Activated CD8-positive, alpha-beta memory T cell treated with anti-CD3 and anti-CD28 coated beads, Interleukin-2, amount 50 U/mL, for 4 hours (primary cell): ENCODE measurements around the gene TRMT10C.
A peak's percentile ranks its signal among the peaks of the same experiment; 100 is the strongest.
"Not testable (repeated sequence)": the region's sequence is repeated elsewhere in the genome, so short reads cannot be mapped to it uniquely, and the experiment has no call there.

Experiments
- DNase-seq: peaks from one replicate; pipeline ENCODE4 v3.0.0-alpha.2; 2020

The TRMT10C gene

GRCh38 chr3:101561630-101562328 is at the start of gene TRMT10C:
TSS of gene TRMT10C (plus strand) at chr3:101561868. CDS start at chr3:101564782, 2,914 bp downstream.
- peak; percentile 90 for DNase-seq

- no peak for DNase-seq
Observed at GRCh38 chr3:101512396-101512645, 49.3 kb upstream of the TRMT10C start.

- DNase-seq = peak; percentile 67
Observed at GRCh38 chr3:101512646-101513418, 48.8 kb upstream of the TRMT10C start, which contains the start of gene SENP7. TSS of gene SENP7 (minus strand) at chr3:101513212. CDS start at chr3:101513130, 82 bp downstream.

- DNase-seq = no peak
Observed at GRCh38 chr3:101513419-101513986, 48.2 kb upstream of the TRMT10C start.

GRCh38 chr3:101518421-101518871 is 43.2 kb upstream of the TRMT10C start:
- no peak for DNase-seq

GRCh38 chr3:101519685-101520365 is 41.8 kb upstream of the TRMT10C start:
- DNase-seq = no peak

- no peak for DNase-seq
Observed at GRCh38 chr3:101521211-101521701, 40.4 kb upstream of the TRMT10C start.

GRCh38 chr3:101527441-101527840 is 34.2 kb upstream of the TRMT10C start:
- DNase-seq = no peak

- DNase-seq = no peak
Observed at GRCh38 chr3:101527906-101528305, 33.8 kb upstream of the TRMT10C start.

- DNase-seq = no peak
Observed at GRCh38 chr3:101529816-101530685, 31.6 kb upstream of the TRMT10C start.

- DNase-seq = no peak
Observed at GRCh38 chr3:101530686-101531047, 31.0 kb upstream of the TRMT10C start.

GRCh38 chr3:101531473-101532086 is 30.1 kb upstream of the TRMT10C start:
- DNase-seq = no peak

- no peak for DNase-seq
Observed at GRCh38 chr3:101532783-101533602, 28.7 kb upstream of the TRMT10C start.

- DNase-seq = no peak
Observed at GRCh38 chr3:101533603-101533968, 28.1 kb upstream of the TRMT10C start.

- no peak for DNase-seq
Observed at GRCh38 chr3:101535221-101535620, 26.4 kb upstream of the TRMT10C start.

- no peak for DNase-seq
Observed at GRCh38 chr3:101536266-101536665, 25.4 kb upstream of the TRMT10C start.

- not testable (repeated sequence) for DNase-seq
Observed at GRCh38 chr3:101536955-101537354, 24.7 kb upstream of the TRMT10C start.

GRCh38 chr3:101542957-101543356 is 18.7 kb upstream of the TRMT10C start:
- no peak for DNase-seq

GRCh38 chr3:101544161-101544850 is 17.4 kb upstream of the TRMT10C start:
- DNase-seq = no peak

- DNase-seq = no peak
Observed at GRCh38 chr3:101548527-101549105, 13.1 kb upstream of the TRMT10C start.
